H9 (cell line): ENCODE results near the gene TAGLN. TPM values are rescaled to one million over a fixed set of nuclear protein-coding genes. Genes with fewer than 3 reads are reported as not detected.

Experiments
- DNase-seq: peaks from one replicate; pipeline ENCODE4 v3.0.0-alpha.2; 2017
- H2AFZ ChIP-seq: one replicate; pipeline ENCODE4 v1.6.1; 2013; ENCODE audit warnings: mild to moderate bottlenecking, low read length, control low read depth, moderate library complexity
- H2AK5ac ChIP-seq: 2 replicates; pipeline ENCODE4 v1.6.1; 2013; ENCODE audit warnings: low read length, control low read depth, mixed read lengths; ENCODE audit not compliant: insufficient read length
- H2BK120ac ChIP-seq: one replicate; pipeline ENCODE4 v1.6.1; 2013; ENCODE audit warnings: low read depth, mild to moderate bottlenecking, low read length, control low read depth, inconsistent platforms; ENCODE audit not compliant: poor library complexity, severe bottlenecking
- H2BK12ac ChIP-seq: 2 replicates; pipeline ENCODE4 v1.6.1; 2013; ENCODE audit warnings: low read length, control low read depth, mixed read lengths, low read depth; ENCODE audit not compliant: insufficient read length
- H2BK15ac ChIP-seq: 2 replicates; pipeline ENCODE4 v1.6.1; 2013; ENCODE audit warnings: low read depth, low read length, control low read depth
- H2BK20ac ChIP-seq: one replicate; pipeline ENCODE4 v1.6.1; 2013; ENCODE audit warnings: low read depth, mild to moderate bottlenecking, low read length, control low read depth, inconsistent platforms; ENCODE audit not compliant: poor library complexity, severe bottlenecking
- H2BK5ac ChIP-seq: 2 replicates; pipeline ENCODE4 v1.6.1; 2013; ENCODE audit warnings: low read length, control low read depth, mixed read lengths; ENCODE audit not compliant: insufficient read length
- H3K14ac ChIP-seq: 2 replicates; pipeline ENCODE4 v1.6.1; 2013; ENCODE audit warnings: low read length, control low read depth; ENCODE audit not compliant: insufficient read depth
- H3K18ac ChIP-seq: 2 replicates; pipeline ENCODE4 v1.6.1; 2013; ENCODE audit warnings: low read depth, mild to moderate bottlenecking, mixed read lengths, low read length, control low read depth; ENCODE audit not compliant: insufficient read length
- H3K23ac ChIP-seq: 2 replicates; pipeline ENCODE4 v1.6.1; 2013; ENCODE audit warnings: low read length, control low read depth, mixed read lengths, low read depth; ENCODE audit not compliant: insufficient read length
- H3K23me2 ChIP-seq: 2 replicates; pipeline ENCODE4 v1.6.1; 2013; ENCODE audit warnings: low read depth, mild to moderate bottlenecking, mixed read lengths, low read length, control low read depth; ENCODE audit not compliant: insufficient read length, poor library complexity, severe bottlenecking
- H3K27ac ChIP-seq: 2 replicates; pipeline ENCODE4 v1.5.1; 2013; ENCODE audit warnings: low read length, control low read depth, mixed read lengths, low read depth; ENCODE audit not compliant: insufficient read length
- H3K27me3 ChIP-seq: 2 replicates; pipeline ENCODE4 v1.6.1; 2013; ENCODE audit warnings: low read length, control low read depth, inconsistent platforms; ENCODE audit not compliant: insufficient read depth
- H3K4ac ChIP-seq: 2 replicates; pipeline ENCODE4 v1.6.1; 2013; ENCODE audit warnings: low read depth, mild to moderate bottlenecking, control low read depth, inconsistent platforms, low read length, moderate library complexity
- H3K4me1 ChIP-seq: 2 replicates; pipeline ENCODE4 v1.6.1; 2013; ENCODE audit warnings: low read length, control low read depth, inconsistent platforms; ENCODE audit not compliant: insufficient read depth
- H3K4me2 ChIP-seq: 2 replicates; pipeline ENCODE4 v1.6.1; 2013; ENCODE audit warnings: low read length, control low read depth, mixed read lengths; ENCODE audit not compliant: insufficient read length, insufficient read depth
- H3K56ac ChIP-seq: 2 replicates; pipeline ENCODE4 v1.6.1; 2013; ENCODE audit warnings: low read depth, mild to moderate bottlenecking, mixed read lengths, low read length, control low read depth; ENCODE audit not compliant: insufficient read length
- H3K79me1 ChIP-seq: 2 replicates; pipeline ENCODE4 v1.6.1; 2013; ENCODE audit warnings: low read depth, mild to moderate bottlenecking, moderate library complexity, low read length, control low read depth, inconsistent platforms; ENCODE audit not compliant: insufficient read depth, poor library complexity, severe bottlenecking
- H3K79me2 ChIP-seq: 2 replicates; pipeline ENCODE4 v1.6.1; 2013; ENCODE audit warnings: low read length, control low read depth, inconsistent platforms; ENCODE audit not compliant: insufficient read depth
- H3K9ac ChIP-seq: 2 replicates; pipeline ENCODE4 v1.6.1; 2013; ENCODE audit warnings: low read length, control low read depth, mixed read lengths; ENCODE audit not compliant: insufficient read length; ENCODE audit errors: extremely low read depth
- H3K9me3 ChIP-seq: one replicate; pipeline ENCODE4 v1.6.1; 2013; ENCODE audit warnings: low read depth, low read length, inconsistent platforms; ENCODE audit not compliant: control insufficient read depth
- H3T11ph ChIP-seq: one replicate; pipeline ENCODE4 v1.6.1; 2013; ENCODE audit warnings: mild to moderate bottlenecking, low read length, control low read depth, inconsistent platforms
- H4K20me1 ChIP-seq: one replicate; pipeline ENCODE4 v1.6.1; 2013; ENCODE audit not compliant: control insufficient read depth, insufficient read length, insufficient read depth
- H4K5ac ChIP-seq: 2 replicates; pipeline ENCODE4 v1.6.1; 2013; ENCODE audit warnings: low read depth, mild to moderate bottlenecking, mixed read lengths, low read length, control low read depth; ENCODE audit not compliant: insufficient read length
- H4K8ac ChIP-seq: replicated peaks from 2 replicates; pipeline ENCODE4 v1.6.1; 2013; ENCODE audit warnings: low read length, control low read depth, mixed read lengths, low read depth; ENCODE audit not compliant: insufficient read length
- H4K91ac ChIP-seq: 2 replicates; pipeline ENCODE4 v1.6.1; 2013; ENCODE audit warnings: low read depth, mild to moderate bottlenecking, moderate library complexity, mixed read lengths, low read length, control low read depth; ENCODE audit not compliant: insufficient read length
- H3K27ac Mint-ChIP-seq, 3 experiments: 2 replicates in 2 of 3; 3 replicates in 1 of 3; pipeline ENCODE4 v1.8.0; 2020 to 2021; ENCODE audit warnings: mixed read lengths in 3 of 3, mild to moderate bottlenecking in 1 of 3, moderate library complexity in 1 of 3
- H3K27me3 Mint-ChIP-seq: 2 replicates; pipeline ENCODE4 v1.8.0; 2021; ENCODE audit warnings: low read depth, mild to moderate bottlenecking, moderate library complexity, mixed read lengths
- H3K36me3 Mint-ChIP-seq, 3 experiments: 2 replicates in 2 of 3; 3 replicates in 1 of 3; pipeline ENCODE4 v1.8.0; 2020 to 2021; ENCODE audit warnings: low read depth in 3 of 3, mixed read lengths in 3 of 3; ENCODE audit not compliant: insufficient read depth in 1 of 3
- H3K4me1 Mint-ChIP-seq, 2 experiments: 2 replicates each; pipeline ENCODE4 v1.8.0; 2020; ENCODE audit warnings: mixed read lengths in 2 of 2
- H3K4me3 Mint-ChIP-seq, 2 experiments: 2 replicates in 1 of 2; 3 replicates in 1 of 2; pipeline ENCODE4 v1.8.0; 2020 to 2021; ENCODE audit warnings: mild to moderate bottlenecking in 2 of 2, mixed read lengths in 2 of 2, moderate library complexity in 1 of 2
- H3K9me3 Mint-ChIP-seq, 2 experiments: 2 replicates in 1 of 2; 3 replicates in 1 of 2; pipeline ENCODE4 v1.8.0; 2020; ENCODE audit warnings: mild to moderate bottlenecking in 2 of 2, mixed read lengths in 2 of 2, moderate library complexity in 1 of 2
- WGBS: extraction: QIAGEN DNeasy Blood & Tissue Kit; methylation state at CpG from one replicate; pipeline ENCODE4 v1.1.7; 2013; ENCODE audit warnings: missing lambda C conversion rate, low lambda C conversion rate, mixed read lengths; ENCODE audit not compliant: insufficient read length; ENCODE audit errors: extremely low coverage; 5-methylcytosine and 5-hydroxymethylcytosine counted together
- total RNA-seq: library from RNA; stranded (reverse); gene quantifications from 2 replicates; pipeline ENCODE4 v1.2.1, GENCODE V29; 2021
- TF ChIP-seq, protein P1 (sequence below): fragments of 200-600 bp; sonication (generic); conservative IDR thresholded peaks from 3 replicates; pipeline ENCODE4 v1.8.0; 2021; ENCODE audit warnings: antibody characterized with exemption, mild to moderate bottlenecking

The TAGLN gene
- total RNA-seq, 1 experiment from 2014 or later = 176 TPM

DNA sequence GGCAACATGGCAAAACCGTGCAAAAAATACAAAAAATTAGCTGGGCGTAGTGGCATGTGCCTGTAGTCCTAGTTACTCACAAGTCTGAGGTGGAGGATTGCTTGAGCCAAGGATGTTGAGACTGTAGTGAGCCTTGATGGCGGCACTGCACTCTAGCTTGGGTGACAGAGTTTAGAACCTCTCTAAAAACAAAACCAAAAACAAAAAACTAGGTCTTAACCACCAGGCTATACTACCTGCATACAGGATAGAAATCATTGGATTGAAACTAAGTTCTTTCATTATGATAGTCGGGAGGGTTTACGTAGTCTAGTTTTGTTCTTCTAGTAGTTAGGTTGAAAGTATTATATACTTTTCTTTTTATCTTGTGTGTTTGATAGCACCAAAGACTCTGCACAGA, 39.1 kb downstream of the TAGLN start:
- H2BK120ac ChIP-seq = no peak overlapping the region
- H3K9ac ChIP-seq = no peak overlapping the region
- H3K4me2 ChIP-seq = no peak overlapping the region
- Mint-ChIP-seq H3K4me3 (no peak overlapping the region), H3K4me1 (peaks cover 11 to 12% of the 10 kb centered on the region in 2 experiments), H3K36me3 (peaks cover 4 to 32% (median 27%) of the 10 kb centered on the region in 3 experiments; a peak in 5 of 7 replicates), H3K27me3 (no peaks in the 10 kb centered on the region), H3K27ac (no peak overlapping the region), H3K9me3 (no peaks in the 10 kb centered on the region)
- DNase-seq = no peak
- H3K27me3 ChIP-seq = no peaks in the 10 kb centered on the region
- no peak overlapping the region for H3T11ph ChIP-seq
- no peak overlapping the region for H2AFZ ChIP-seq
- WGBS = no CpG with 5 or more reads among the region's 5 CpGs
- H3K4ac ChIP-seq = no peak overlapping the region
- no peak overlapping the region for H2BK5ac ChIP-seq
- H2BK15ac ChIP-seq = no peak overlapping the region
- H3K18ac ChIP-seq = no peak overlapping the region
- H3K9me3 ChIP-seq = no peaks in the 10 kb centered on the region
- no peak overlapping the region for H4K91ac ChIP-seq
- no peaks in the 10 kb centered on the region for H4K20me1 ChIP-seq
- H3K23ac ChIP-seq = no peak overlapping the region
- no peaks in the 10 kb centered on the region for H3K4me1 ChIP-seq
- no peaks in the 10 kb centered on the region for H3K79me2 ChIP-seq
- H3K23me2 ChIP-seq = peaks cover 2% of the 10 kb centered on the region
- H3K56ac ChIP-seq = no peak overlapping the region
- no peak overlapping the region for H4K5ac ChIP-seq
- H3K27ac ChIP-seq = no peak overlapping the region
- H2AK5ac ChIP-seq = no peak overlapping the region
- H2BK12ac ChIP-seq = no peak overlapping the region
- no peak overlapping the region for H3K14ac ChIP-seq
- TF ChIP-seq, protein P1, sequence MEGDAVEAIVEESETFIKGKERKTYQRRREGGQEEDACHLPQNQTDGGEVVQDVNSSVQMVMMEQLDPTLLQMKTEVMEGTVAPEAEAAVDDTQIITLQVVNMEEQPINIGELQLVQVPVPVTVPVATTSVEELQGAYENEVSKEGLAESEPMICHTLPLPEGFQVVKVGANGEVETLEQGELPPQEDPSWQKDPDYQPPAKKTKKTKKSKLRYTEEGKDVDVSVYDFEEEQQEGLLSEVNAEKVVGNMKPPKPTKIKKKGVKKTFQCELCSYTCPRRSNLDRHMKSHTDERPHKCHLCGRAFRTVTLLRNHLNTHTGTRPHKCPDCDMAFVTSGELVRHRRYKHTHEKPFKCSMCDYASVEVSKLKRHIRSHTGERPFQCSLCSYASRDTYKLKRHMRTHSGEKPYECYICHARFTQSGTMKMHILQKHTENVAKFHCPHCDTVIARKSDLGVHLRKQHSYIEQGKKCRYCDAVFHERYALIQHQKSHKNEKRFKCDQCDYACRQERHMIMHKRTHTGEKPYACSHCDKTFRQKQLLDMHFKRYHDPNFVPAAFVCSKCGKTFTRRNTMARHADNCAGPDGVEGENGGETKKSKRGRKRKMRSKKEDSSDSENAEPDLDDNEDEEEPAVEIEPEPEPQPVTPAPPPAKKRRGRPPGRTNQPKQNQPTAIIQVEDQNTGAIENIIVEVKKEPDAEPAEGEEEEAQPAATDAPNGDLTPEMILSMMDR = no peak
- H4K8ac ChIP-seq = no peak overlapping the region
- no peaks in the 10 kb centered on the region for H3K79me1 ChIP-seq
- H2BK20ac ChIP-seq = no peak overlapping the region
